Right ventricle myocardium inferior (tissue), 1 donor: ENCODE data around the gene QPCTL. TPM values are rescaled to one million over a fixed set of nuclear protein-coding genes. Genes with fewer than 3 reads are reported as not detected.

ENCODE experiments used
- ATAC-seq: fragments of 200-7000 bp; cut with Tn5 transposase; one replicate; pipeline ENCODE4 v1.9.1; 2020; ENCODE audit warnings: mild to moderate bottlenecking, moderate library complexity
- DNase-seq: peaks from one replicate; pipeline ENCODE4 v3.0.0; 2021; ENCODE audit errors: missing footprints
- intact Hi-C: fragments of 100-400 bp; cut with DNase I; formaldehyde crosslinking; loops from one replicate; pipeline ENCODE4 v1.11.0; 2022
- long read RNA-seq: library from polyadenylated mRNA; unstranded; transcript quantifications from one replicate; pipeline ENCODE4 v2.0.0, GENCODE V29; 2021
- total RNA-seq: library from RNA; stranded (reverse); fragmentation: NEBNext Ultra II Directional; extraction: Animal tissue kit (Norgen Biotek cat#: 25700); gene quantifications from one replicate; pipeline ENCODE4 v1.2.1, GENCODE V29; 2021
- donor health status: DM: no; HTN: yes; CAD: no; lungs with severe emphysema.

The QPCTL gene
- total RNA-seq, result 1.5 TPM
- long read RNA-seq, result 0 reads

GRCh38 chr19:45692187-45693105 is at the start of gene QPCTL:
TSS of gene QPCTL (plus strand) at chr19:45692666. CDS start at chr19:45692704, 38 bp downstream.
- DNase-seq (peak; percentile 97), ATAC-seq (peak; percentile 95)
- intact Hi-C loops, result loop anchor here (2.0 kb wide), 2 partner anchors 24 to 74 kb away; no protein-coding TSS in a partner anchor

GRCh38 chr19:45643024-45643926 is 49.2 kb upstream of the QPCTL start:
- ATAC-seq (peak; percentile 42), DNase-seq (peak; percentile 93)
- intact Hi-C loops, result loop anchor here (1.0 to 10.0 kb wide), 4 partner anchors 68 to 218 kb away; partner anchors contain the start of genes ERCC1, PPM1N and RTN2

GRCh38 chr19:45643927-45644771 is 48.3 kb upstream of the QPCTL start:
- ATAC-seq (no peak), DNase-seq (no peak)
- intact Hi-C loops, result loop anchor here (1.0 to 10.0 kb wide), 4 partner anchors 69 to 219 kb away; partner anchors contain the start of genes ERCC1, PPM1N and RTN2

GRCh38 chr19:45645068-45645630 is 47.3 kb upstream of the QPCTL start:
- intact Hi-C loops, result loop anchor here (10.0 kb wide), 3 partner anchors 70 to 220 kb away; partner anchors contain the start of genes ERCC1, PPM1N and RTN2
- DNase-seq (no peak), ATAC-seq (no peak)

GRCh38 chr19:45645631-45646344 is 46.7 kb upstream of the QPCTL start:
- intact Hi-C loops, result loop anchor here (10.0 kb wide), 3 partner anchors 71 to 221 kb away; partner anchors contain the start of genes ERCC1, PPM1N and RTN2
- ATAC-seq, result peak; percentile 73
- DNase-seq, result peak; percentile 87

- ATAC-seq (no peak), DNase-seq (no peak)
- intact Hi-C loops, result loop anchor here (10.0 kb wide), 3 partner anchors 72 to 222 kb away; partner anchors contain the start of genes ERCC1, PPM1N and RTN2
These were observed 46.1 kb upstream of the QPCTL start for GRCh38 chr19:45646345-45646698.

DNA sequence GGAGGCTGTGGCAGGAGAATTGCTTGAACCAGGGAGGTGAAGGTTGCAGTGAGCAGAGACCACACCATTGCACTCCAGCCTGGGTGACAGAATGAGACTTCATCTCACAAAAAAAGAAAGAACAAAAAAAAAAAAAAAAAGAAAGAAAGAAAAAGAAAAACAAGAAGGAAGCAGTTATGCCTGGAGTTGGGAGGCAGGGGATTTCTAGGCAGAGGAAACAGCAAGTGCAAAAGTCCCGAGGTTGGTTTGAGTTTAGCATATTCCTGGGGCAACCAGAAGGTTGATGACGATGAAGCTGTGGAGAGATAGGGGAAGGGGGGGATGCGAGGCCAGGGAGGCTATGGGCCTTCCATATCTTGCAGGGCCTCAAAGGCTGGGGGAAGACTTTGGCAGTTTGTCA is 41.7 kb upstream of the QPCTL start:
- intact Hi-C loops, result no loop called here

DNA sequence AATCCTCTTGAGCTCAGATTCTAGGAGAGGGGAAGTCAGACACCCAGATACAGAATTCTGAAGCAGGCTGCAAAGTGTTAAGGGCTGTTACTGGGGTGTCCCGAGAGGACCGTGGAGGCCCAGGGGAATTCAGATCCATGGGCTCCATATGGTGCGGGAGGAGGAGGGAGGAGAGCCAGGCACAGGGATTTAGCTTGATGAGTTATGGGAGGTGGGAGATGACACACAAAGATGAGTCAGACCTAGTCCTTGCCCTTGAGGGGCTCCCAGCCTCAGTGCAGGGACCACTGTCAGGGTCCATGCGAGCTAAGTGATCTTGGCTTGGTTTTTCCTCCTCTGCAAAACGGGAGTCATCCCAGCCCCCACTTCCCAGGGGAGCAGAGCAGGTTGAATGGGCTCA is 38.8 kb upstream of the QPCTL start:
- intact Hi-C loops, result no loop called here
- DNase-seq (no peak), ATAC-seq (no peak)

More for the DNA sequence above, 41.7 kb upstream of the QPCTL start:
- ATAC-seq (no peak), DNase-seq (no peak)

- DNase-seq, result peak; percentile 13
- ATAC-seq, result no peak
- intact Hi-C loops, result no loop called here
These were observed 37.4 kb upstream of the QPCTL start for GRCh38 chr19:45655073-45655472.

GRCh38 chr19:45657520-45658167 is 34.8 kb upstream of the QPCTL start:
- DNase-seq (peak; percentile 23), ATAC-seq (no peak)
- intact Hi-C loops, result no loop called here

DNA sequence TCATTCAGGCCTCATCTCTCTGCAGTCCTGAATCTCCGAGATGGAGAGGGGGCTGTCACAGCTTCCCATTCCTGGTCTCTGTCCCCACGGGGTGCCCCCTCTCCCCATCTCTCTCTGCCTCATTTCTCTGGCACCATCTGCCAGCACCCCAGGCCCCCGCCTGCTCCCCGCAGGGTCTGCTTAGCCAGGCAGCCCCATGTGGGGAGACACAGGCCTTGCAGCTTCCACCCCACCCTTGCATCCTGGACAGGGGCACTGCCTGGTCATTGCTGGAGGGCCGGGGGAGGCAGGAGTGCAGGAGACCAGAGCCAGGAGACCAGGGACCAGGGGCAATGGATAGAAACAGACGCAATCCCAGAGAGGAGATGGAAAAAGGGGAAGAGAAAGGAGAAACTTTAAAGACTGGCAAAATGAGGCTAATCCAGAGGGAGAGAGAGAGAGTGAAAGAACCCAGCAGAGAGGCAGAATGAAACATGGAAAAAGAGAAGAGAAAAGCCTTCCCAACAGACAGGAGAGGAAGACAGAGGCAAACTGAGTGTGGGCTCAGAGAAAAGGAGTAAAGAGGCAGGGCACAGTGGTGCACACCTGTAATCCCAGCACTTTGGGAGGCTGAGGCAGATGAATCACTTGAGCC is 33.3 kb upstream of the QPCTL start:
- ATAC-seq (no peak), DNase-seq (peak; percentile 31)
- intact Hi-C loops, result no loop called here

DNA sequence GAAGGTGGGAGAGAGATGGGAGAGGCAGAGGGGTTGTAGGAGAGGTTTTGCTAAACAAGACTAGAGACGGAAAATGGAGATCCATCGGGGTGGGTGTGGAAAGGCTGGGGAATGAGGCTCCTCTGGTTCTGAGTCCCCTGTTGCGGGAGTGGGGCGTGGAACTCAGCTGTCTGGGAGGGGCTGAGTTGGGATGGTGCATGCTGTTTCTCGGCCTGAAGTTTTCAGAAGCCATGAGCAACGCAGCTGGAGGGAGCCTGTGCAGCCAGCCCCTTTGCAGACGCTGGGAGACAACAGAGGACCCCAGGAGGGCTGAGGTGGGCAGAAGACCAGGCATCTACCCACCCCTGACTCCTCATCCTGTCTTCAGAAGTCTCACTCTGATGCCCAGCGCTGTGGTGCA is 31.8 kb upstream of the QPCTL start:
- DNase-seq (peak; percentile 13), ATAC-seq (no peak)
- intact Hi-C loops, result no loop called here

GRCh38 chr19:45663800-45664199 is 28.7 kb upstream of the QPCTL start:
- intact Hi-C loops, result no loop called here
- DNase-seq, result no peak
- no peak for ATAC-seq

- intact Hi-C loops, result no loop called here
- DNase-seq (no peak), ATAC-seq (no peak)
These were observed 27.9 kb upstream of the QPCTL start for GRCh38 chr19:45664575-45664974.

GRCh38 chr19:45667620-45668341 is 24.7 kb upstream of the QPCTL start, which contains the start of gene GIPR:
TSS of gene GIPR (plus strand) at chr19:45668221. CDS start at chr19:45669521, 1,300 bp downstream.
- intact Hi-C loops, result no loop called here
- ATAC-seq, result peak; percentile 66

More at GRCh38 chr19:45667620-45668341, 24.7 kb upstream of the QPCTL start, which contains the start of gene GIPR:
- peak; percentile 72 for DNase-seq
